ENCODE results near the gene COG5.
"Not testable (repeated sequence)": the region's sequence is repeated elsewhere in the genome, so short reads cannot be mapped to it uniquely, and the experiment has no call there.

The COG5 gene

DNA sequence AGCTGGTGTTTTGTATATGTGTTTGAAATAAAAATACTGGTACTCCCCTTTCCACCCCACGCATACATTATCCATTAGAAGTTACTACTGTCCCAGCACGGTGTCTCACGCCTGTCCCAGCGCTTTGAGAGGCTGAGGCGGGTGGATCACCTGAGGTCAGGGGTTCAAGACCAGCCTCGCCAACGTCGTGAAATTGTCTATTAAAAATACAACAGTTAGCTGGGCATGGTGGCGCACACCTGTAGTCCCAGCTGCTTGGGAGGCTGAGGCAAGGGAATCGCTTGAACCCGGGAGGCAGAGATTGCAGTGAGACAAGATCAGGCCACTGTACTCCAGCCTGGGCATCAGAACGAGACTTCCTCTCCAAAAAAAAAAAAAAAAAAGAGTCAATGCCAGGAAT, 392.2 kb downstream of the COG5 start:
- DNase-seq = no peak

DNA sequence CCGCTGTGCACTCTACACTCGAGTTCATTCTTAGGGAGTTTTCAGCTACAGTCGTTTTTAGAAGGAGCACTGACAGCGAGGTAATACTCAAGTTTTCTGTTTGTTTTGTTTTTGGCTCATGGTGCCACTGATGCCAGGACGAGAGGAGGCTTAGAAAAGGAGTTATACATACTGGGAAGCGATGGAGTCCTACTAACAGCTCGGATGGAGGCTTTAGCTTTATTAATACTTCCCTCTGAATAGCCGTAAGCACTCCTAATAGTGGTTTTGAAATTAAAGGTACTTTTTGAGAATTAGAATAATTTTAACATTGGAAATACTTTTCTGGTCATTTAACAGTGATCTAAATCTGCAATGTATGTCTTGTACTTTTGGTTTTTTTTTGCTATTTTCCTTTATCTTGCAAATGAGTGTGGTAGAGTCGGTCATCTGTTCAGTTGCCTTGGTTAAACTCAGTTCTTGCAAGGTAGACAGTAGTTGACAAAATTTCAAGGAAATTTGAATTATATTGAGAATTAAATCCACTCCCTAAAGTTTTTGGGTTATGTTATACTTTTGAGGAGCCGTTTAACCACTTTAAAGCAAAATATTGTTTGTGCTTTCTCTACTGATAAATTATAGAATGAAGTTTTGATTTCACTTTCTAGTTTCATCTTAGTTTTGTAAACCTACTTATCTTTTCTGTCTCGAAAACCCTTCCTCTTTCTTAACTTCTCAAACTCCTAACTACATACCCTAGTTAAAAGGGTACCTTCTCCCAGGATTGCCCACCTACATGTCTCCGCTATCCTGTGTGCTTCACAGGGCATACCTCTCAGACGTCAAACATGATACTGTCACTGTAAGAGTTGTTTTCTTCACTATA, 393.4 kb downstream of the COG5 start:
- peak; percentile 6 for DNase-seq

DNA sequence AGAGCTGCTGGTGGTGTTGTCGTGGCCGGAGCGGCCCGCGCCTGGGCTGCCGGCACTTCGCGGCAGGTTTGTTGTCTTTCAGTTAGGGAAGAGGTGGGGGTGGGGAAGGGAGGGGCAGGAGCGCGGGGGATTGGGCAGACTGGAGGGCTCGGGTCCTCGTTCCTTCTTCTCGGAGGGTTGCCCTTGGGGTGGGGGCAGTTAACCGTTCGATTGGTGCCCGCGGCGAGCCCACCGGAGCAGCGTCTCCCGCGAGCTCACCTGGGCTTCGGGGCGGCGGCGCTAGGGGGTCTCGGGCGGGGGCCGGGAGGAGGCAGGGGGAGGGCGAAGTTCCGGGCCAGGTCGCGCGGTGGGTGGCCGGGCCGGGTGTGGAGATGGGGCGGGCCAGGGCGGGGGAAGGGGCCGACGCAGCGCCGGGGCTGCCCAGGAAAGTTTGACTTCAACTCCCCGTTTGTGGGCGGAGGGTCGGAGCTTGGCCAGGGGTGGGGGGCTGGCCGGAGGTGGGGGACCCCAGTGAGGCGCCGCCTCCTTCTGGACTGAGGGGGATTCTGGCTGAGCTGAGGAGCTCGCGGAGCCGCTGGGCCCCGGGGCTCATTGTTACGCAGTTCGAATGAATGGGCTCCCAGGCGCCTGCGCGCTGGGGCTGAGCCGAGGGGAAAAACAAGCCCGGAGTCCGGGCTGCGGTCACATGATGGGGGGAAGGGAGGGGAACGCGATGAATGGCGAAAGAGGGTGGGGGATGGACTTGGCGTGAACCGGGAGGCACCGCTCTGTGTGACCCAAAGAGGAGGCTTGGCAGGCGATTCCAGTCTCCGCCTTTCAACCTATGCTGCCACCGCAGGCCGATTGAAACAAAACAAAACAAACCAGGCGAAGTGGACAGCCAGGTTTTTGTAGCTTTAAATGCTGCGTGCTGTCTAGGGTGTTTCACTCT, 394.3 kb downstream of the COG5 start:
- DNase-seq = peak; percentile 98

DNA sequence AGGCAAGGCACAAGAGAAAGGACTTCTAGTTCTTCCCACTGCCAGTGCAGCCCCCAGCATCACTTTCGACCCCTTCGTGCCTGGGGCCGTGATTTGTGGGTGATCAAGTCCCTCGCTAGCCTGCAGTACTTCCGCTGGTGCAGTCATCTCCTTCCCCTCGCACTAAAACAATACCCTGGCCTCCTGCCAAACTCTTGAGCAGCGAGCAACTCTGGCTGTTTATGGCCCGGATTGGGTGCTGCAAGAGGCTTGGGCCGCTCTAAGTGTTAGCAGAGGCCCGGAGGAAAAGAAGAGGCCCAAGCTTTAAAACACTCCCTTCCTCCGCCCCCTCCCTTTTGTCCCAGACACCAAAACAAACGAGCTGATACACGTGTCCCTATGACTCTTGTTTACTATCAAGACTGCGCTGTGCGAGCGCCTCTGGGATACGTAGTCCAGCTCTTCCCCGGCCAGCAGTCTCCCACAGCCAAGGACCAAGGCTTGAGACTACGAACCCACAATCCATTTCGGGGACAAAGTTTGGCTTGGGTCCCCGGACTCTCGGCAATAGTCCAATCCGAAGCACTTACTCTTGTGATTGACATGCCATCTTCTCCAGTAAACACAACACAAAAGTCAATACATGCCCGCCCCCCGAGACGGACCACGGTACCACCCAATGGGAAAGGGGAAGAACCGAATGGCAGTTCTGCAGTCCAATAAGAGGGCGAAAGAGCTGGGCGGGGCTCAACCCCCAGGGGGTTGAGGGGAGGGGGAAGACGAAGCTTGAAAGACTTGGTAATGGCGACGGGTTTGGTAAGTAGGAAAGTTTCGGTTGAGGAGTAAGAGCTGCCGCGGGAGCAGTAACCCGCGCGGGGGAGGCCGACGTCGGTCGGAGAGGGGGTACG, 395.2 kb downstream of the COG5 start, which contains the start of gene HBP1:
Gene HBP1 (plus strand): TSS at position 771 of the 887 bp plus-strand sequence. CDS start 10,891 bp downstream, outside the sequence.
- DNase-seq = peak; percentile 100

DNA sequence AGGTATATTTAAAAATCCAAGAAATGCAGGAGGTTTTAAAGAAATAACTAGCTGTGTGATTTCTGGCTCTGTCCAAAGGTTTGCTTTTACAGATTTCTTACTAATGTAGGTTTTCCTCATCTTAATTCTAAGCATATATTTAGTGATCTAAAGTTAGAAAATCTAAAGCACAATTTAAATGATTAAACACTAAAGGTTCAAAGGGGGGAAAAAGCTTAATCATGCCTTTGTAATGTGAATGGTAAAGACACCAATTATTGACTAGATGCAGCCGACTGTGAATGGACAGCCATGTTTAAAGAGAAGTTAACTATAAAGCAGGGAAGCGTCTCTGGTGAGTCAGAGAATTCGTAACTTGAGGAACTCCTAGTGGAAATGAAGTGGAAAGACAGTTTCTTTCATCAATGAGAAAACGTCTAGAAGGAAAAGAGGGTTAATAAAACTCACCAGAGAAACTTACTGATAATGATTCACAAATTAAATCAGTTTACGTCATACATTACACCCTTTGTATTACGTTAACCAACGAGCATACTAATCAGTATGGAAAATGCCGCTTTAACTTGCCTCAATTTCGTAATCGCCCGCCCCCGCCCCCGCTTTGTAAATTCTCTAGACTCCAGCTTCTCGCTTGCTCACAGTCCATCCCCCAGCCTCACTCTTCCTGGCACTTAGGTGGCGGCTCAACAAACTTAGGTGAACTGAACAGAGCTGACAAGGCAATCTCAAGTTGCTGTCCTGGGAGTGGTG, 396.1 kb downstream of the COG5 start:
- DNase-seq = peak; percentile 69

DNA sequence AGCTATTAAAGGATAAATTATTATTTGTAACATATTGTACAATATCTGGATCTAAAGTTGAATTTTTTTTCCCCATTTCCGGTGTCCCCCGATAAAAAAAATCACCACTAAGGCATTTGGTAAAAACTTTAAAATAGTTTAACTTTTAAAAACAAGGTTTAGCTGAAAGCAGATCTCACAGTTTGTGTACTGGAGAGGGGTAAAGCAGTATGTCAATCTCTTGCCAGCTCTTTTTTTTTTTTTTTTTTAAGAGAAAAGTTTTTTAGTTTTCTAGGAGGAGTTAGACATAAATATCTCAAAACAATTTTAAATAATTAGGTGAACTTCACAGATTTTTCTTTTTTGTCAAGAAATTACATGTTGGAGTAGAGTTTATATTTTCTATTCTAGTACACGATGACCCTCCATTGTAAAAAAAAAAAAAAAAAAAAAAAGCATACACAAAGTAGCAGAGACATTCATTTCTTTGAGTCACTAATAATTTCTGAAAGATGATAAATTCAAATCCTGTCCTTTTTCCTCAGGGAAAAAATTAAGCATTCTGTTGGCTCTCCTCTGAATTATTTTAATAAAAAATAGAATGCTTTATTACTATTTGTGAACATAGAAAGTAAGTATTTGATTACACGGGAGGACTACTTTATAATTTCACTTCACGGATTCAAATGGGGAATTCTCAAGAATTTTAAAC, 396.8 kb downstream of the COG5 start:
- DNase-seq = no peak

DNA sequence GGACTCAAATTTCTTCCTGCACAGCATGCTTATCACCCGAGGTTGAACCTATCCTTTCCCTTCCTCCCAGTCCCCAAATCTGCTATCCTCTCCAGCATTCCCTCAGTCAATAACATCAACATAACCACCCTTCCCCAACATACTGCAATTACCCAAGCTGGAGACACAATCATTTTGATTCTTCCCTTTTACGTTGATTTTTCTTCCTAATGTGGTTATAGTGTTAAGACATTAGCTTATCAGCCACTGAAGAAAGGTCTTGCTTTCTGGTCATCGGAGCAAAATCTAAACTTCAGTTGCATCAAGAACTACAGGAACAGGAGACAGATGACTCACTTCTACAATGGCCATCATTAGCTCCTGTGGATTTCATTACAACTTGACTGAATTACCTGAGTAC, 398.4 kb downstream of the COG5 start:
- DNase-seq = peak; percentile 6

DNA sequence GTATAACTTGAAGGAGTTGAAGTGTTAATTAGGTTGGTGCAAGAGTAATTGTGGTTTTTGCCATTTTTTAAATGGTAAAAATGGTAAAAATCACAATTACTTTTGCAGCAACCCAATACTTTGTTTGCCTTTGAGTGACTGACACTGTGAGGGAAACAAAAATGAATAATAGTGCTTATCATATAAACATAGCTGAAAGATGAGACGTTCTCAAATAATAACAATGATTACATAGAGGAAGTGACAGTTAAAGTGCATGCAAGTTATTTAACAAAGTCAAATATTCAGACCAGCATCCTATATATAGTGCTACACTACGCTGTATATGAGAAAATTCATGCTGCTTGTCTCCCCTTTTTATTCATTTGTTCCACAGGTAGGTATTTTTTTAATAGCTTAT, 399.6 kb downstream of the COG5 start:
- DNase-seq = no peak

DNA sequence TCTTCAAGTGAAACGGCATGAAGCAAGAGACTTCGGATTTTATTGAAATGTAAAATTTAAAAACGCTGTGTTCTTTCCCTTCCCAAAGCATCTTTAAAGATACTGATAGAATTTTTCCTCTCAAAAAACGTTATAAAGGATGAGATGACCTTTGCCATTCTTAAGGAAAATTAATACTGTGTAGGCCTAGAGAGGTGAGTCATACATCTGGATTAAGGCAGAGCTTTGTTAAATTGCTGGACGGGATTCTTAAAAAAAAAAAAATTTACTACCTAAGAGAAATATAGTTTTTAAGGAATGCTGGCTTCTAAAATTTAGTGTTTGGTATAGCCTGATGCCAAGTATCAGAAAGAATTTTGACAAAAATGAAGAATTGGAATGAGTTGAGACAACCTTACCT, 401.2 kb downstream of the COG5 start:
- no peak for DNase-seq

DNA sequence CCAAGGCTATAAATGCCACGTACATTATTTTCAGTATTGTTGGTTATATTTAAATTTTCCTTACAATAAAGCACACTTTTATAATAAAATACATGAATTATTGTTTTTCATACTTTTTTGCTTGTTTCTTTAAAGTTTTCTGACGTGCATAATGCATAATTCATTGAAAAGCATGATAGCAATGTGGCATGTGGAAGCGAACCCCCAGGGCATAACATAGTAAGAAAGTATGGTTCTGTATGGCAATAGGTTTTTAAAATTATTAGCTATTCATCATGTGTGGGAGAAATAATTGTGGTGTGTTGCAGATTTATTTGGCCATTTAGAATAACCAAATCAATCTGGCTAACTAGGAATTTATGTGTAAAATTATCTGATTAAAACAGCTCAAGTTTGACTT, 402.3 kb downstream of the COG5 start:
- no peak for DNase-seq

DNA sequence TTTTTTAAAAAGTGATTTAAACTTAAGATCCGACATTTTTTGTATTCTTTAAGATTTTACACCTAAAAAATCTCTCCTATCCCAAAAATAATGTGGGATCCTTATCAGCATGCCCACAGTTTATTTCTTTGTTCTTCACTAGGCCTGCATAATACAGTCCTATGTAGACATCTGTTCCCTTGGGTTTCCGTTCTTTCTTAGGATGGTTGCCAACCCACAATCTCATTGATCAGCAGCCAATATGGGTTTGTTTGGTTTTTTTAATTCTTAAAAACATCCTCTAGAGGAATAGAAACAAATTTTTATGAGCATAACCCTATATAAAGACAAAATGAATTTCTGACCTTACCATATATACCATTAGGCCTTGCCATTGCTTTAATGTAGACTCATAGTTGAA, 403.3 kb downstream of the COG5 start:
- DNase-seq = no peak

DNA sequence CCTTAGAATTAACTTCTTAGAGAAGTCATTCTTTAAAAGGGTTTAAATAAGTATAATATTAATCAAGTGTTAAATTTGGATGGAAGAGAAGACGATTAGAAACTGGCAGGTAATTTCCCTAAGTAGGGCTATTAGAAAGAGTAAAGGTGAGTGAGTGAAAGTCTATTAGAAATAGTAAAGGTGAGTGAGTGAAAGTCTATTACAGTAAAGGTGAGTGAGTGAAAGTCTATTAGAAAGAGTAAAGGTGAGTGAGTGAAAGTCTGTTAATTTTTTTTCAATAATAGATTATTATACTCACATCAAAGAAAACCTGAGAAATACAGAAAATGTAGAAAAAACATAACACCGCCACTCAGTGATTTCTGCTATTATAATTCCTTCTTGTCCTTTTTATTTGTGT, 405.7 kb downstream of the COG5 start:
- no peak for DNase-seq

DNA sequence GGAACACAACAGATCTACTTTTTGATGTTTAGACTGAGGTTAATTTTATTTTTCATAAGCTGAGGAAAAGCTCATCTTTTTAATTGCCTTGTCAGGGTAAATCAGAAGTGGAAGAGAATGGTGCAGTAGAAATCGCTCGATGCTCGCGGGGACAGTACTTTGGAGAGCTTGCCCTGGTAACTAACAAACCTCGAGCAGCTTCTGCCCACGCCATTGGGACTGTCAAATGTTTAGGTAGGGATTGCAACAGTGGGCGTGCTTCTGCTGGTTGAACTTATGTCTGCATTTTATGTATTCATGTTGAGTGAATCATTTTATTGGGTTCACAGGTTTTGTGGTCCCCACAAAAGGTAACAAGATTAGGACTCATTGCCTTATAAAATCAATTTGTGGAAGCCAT, 406.6 kb downstream of the COG5 start:
- no peak for DNase-seq

DNA sequence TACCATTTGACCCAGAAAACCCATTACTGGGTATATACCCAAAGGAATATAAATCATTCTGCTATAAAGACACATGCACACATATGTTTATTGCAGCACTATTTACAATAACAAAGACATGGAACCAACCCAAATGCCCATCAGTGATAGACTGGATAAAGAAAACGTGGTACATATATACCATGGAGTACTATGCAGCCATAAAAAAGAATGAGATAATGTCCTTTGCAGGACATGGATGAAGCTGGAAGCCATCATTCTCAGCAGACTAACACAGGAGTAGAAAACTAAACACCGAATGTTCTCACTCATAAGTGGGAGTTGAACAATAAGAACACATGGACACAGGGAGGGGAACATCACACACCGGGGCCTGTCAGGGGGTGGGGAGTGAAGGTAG, 408.0 kb downstream of the COG5 start:
- DNase-seq = not testable (repeated sequence)

DNA sequence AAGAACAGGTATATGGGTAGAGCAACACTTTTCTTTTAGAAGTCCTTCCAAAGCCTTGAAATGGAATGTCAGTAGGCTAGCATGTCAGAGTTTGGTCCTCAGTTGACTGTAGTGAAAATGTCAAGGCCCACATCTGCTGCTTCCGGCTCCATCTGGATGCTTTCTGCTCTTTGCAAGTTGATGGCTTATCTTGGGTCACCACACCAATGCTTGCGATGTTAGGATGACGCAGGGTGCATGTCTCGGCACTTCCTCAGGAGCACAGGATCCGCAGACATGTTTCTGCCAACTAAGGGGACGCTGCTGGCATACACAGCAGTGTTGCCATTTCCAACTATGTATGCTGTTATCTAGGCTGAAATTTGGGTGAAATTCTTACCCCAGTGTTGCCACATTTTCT, 408.9 kb downstream of the COG5 start:
- no peak for DNase-seq

DNA sequence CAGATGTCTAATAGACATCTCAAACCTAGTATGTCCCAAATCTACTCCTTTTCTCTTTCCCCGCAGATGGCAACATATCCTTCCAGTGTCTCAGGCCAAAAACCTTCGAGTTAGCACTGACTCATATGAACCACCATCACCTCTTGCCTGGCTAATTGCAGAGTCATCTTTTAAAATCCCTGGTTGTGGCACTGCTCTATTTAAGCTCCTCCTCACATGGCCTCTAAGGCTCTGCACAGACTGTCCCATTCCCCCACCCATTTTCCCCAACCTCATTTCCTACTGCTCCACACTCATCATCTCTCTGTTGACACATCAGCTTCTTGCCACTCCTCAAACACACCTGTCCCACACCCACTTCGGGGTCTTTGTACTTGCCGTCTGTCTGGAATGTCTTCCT, 411.7 kb downstream of the COG5 start:
- no peak for DNase-seq

All from NCI-H69 (cell line).